ENCODE measurements around the gene FLNB. TPM values are rescaled to one million over a fixed set of nuclear protein-coding genes. Genes with fewer than 3 reads are reported as not detected.

FLNB gene
- total RNA-seq, 4 donors from 2014 or later, result 61.9 to 114 (median 89.9) TPM

DNA sequence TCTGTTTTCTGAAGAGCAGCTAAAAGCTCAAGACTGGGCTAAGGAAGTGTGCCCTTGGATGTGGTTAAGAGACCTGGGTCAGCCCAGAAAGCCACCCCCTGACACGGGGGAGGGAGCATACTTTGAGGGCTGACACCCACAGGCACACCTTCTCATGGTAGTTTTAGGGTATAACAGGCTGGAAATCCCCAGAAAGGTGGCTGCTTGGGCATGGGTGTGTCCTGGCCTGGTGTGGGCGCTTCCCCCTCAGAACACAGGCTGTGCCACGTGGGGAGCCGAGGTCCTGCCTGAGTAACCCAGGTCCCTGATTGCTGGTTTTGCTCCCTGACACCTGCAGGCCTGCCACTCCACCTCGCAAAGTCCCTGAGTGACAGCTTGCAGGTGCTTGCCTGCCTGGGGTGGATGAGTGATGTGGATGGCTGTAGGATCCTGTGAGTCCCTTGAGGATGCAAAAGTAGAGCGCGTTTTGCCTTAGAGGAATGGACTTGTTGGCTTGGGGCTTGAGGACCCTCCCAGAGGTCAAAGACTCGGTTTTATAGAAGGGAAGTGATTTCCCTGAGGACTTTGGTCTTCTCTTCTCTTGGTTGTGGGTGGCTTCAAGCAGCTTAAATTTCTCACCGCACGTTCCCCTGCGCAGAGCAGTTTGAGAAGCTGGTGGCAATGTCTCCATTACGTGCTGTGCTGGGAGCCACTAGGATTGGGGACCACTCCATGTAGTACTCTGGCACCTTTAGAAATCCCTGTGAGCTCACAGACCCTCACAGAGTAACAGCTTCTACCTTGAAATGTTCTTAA lies 108.1 kb downstream of the FLNB start:
- no peak for DNase-seq (ENCODE audit: extremely low spot score)
- Histone ChIP-seq H3K27me3 (no peaks in the 10 kb centered on the region), H3K36me3 (peaks cover 32 to 74% (median 62%) of the 10 kb centered on the region in 4 donors), H3K9me3 (no peaks in the 10 kb centered on the region), H3K27ac (replicated peaks in 1 of 4) (peak overlapping the region; percentile 71 to 83 (median 77)), H3K4me3 (peak overlapping the region in 2 of 4 donors; percentile 7 to 20), H3K4me1 (peaks cover 23 to 69% (median 66%) of the 10 kb centered on the region in 4 donors)
- intact Hi-C loops (cut with DNase I), result no loop called here
- TF ChIP-seq, protein P1, sequence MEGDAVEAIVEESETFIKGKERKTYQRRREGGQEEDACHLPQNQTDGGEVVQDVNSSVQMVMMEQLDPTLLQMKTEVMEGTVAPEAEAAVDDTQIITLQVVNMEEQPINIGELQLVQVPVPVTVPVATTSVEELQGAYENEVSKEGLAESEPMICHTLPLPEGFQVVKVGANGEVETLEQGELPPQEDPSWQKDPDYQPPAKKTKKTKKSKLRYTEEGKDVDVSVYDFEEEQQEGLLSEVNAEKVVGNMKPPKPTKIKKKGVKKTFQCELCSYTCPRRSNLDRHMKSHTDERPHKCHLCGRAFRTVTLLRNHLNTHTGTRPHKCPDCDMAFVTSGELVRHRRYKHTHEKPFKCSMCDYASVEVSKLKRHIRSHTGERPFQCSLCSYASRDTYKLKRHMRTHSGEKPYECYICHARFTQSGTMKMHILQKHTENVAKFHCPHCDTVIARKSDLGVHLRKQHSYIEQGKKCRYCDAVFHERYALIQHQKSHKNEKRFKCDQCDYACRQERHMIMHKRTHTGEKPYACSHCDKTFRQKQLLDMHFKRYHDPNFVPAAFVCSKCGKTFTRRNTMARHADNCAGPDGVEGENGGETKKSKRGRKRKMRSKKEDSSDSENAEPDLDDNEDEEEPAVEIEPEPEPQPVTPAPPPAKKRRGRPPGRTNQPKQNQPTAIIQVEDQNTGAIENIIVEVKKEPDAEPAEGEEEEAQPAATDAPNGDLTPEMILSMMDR (IDR thresholded peaks at IDR 0.05), result no peak
- TF ChIP-seq POLR2A (IDR thresholded peaks at IDR 0.05; ENCODE audit: low read depth) (no peak), EP300 (IDR thresholded peaks at IDR 0.05) (no peak), POLR2AphosphoS5 (IDR thresholded peaks at IDR 0.05) (no peak)
- 84% methylated on average over 12 of the region's 12 CpGs for WGBS

DNA sequence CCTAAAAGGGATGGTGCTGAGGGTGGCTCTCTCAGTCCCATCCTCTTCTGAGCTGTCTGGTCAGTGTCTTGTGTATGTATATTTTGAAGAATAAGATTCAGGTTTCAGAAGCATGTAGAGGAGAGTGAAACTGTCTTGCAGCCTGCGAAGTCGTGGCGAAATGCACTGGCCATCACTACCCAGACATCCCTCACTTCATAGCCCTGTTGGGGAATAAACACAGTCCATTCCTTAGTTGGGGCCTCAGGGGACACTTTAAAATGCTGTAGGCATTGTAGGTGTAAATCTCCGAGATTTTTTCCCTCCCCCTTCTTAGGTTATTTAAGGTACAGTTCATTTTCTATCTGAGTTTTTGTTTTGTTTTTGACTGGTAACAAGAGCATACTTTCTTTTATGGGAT lies 108.8 kb downstream of the FLNB start:
- peaks cover 27 to 74% (median 61%) of the 10 kb centered on the region in 4 donors for H3K36me3 ChIP-seq
- H3K4me1 ChIP-seq, result peaks cover 23 to 63% (median 61%) of the 10 kb centered on the region in 4 donors
- H3K4me3 ChIP-seq, result peak overlapping the region; percentile 7 to 21 (median 18)
- DNase-seq (ENCODE audit: extremely low spot score), result no peak
- H3K27ac ChIP-seq (replicated peaks in 1 of 4), result peak overlapping the region; percentile 71 to 83 (median 77)
- intact Hi-C loops (cut with DNase I), result no loop called here
- 55% methylated on average over 4 of the region's 4 CpGs for WGBS
- TF ChIP-seq POLR2A (IDR thresholded peaks at IDR 0.05; ENCODE audit: low read depth), result no peak
- TF ChIP-seq, protein P1 (IDR thresholded peaks at IDR 0.05), result no peak
- no peak for TF ChIP-seq EP300 (IDR thresholded peaks at IDR 0.05)
- no peak for TF ChIP-seq POLR2AphosphoS5 (IDR thresholded peaks at IDR 0.05)
- H3K9me3 ChIP-seq, result no peaks in the 10 kb centered on the region
- H3K27me3 ChIP-seq, result no peaks in the 10 kb centered on the region

DNA sequence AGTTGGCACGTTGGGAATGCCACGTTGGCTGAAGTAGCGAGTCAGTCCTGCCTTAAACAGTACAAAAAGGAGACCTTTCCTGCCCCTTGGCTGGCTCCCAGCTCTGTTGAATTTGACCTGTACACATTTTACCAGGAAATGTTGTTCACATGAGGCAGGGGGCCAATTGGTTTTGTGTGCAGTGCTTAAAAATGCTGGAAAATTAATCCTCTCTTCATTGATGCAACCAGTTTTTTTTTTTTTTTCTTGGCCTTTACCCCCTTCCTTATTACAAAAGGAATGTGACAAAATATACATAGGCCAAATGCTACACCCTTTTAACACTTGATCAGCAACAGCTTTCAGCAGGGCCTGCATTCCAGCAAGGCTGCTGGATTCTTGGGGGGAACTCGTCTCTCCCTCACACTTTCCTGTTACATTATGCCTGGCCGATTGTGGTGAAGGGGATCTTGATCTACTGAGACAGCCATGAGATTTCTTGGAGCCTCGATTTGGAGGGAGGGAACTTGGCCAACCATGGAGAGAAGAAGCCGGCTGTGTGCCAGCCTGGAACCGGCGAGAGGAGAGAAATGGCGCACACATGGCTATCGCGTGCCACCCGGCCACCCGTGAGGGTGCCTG lies 109.4 kb downstream of the FLNB start:
- Histone ChIP-seq H3K27ac (replicated peaks in 1 of 4) (peak overlapping the region; percentile 71 to 83 (median 77)), H3K27me3 (no peaks in the 10 kb centered on the region), H3K9me3 (no peaks in the 10 kb centered on the region), H3K4me1 (peaks cover 23 to 60% (median 59%) of the 10 kb centered on the region in 4 donors), H3K36me3 (peaks cover 22 to 74% (median 60%) of the 10 kb centered on the region in 4 donors), H3K4me3 (peak overlapping the region; percentile 7 to 21 (median 18))
- peak in 1 of 2 donors; percentile 22 for TF ChIP-seq POLR2AphosphoS5 (IDR thresholded peaks at IDR 0.05)
- TF ChIP-seq POLR2A (IDR thresholded peaks at IDR 0.05; ENCODE audit: low read depth), result no peak
- no peak for DNase-seq (ENCODE audit: extremely low spot score)
- intact Hi-C loops (cut with DNase I), result no loop called here
- WGBS, result 32% methylated on average over 13 of the region's 14 CpGs

DNA sequence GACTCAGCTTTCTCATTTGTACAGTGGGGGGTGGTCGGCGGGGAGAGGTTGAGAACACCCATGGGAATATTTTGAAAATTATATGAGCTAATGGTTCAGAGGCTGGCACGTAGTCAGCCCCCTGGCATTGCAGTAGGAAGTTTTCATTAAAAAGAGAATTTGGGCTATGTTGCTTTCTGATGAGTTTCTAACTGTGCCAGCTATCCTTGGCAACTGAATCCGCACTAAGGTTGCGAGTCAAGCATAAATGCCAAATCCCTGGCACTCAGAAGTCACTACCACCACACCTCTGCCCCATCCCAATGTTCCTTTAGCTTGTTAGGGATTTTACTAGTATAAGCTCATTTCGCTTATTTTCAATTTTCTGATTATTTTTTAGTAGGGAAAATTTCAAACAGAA lies 111.0 kb downstream of the FLNB start:
- intact Hi-C loops (cut with DNase I), result no loop called here
- Histone ChIP-seq H3K4me3 (no peak overlapping the region), H3K4me1 (peaks cover 23 to 60% (median 59%) of the 10 kb centered on the region in 4 donors), H3K27me3 (no peaks in the 10 kb centered on the region), H3K36me3 (peaks cover 22 to 74% (median 61%) of the 10 kb centered on the region in 4 donors), H3K9me3 (no peaks in the 10 kb centered on the region), H3K27ac (replicated peaks in 1 of 4) (peak overlapping the region in 3 of 4 donors; percentile 77 to 83 (median 77))
- WGBS, result 85% methylated on average over 6 of the region's 6 CpGs
- TF ChIP-seq, protein P1 (IDR thresholded peaks at IDR 0.05), result no peak
- TF ChIP-seq POLR2AphosphoS5 (IDR thresholded peaks at IDR 0.05) (no peak), EP300 (IDR thresholded peaks at IDR 0.05) (no peak), POLR2A (IDR thresholded peaks at IDR 0.05; ENCODE audit: low read depth) (no peak)
- no peak for DNase-seq (ENCODE audit: extremely low spot score)

Data from esophagus muscularis mucosa (tissue), 4 donors.